Muscle of leg (tissue), 11 donors: ENCODE measurements around the gene GFY. TPM values are rescaled to one million over a fixed set of nuclear protein-coding genes. Genes with fewer than 3 reads are reported as not detected.
A peak's percentile ranks its signal among the peaks of the same experiment; 100 is the strongest.
"Not testable (repeated sequence)": the region's sequence is repeated elsewhere in the genome, so short reads cannot be mapped to it uniquely, and the experiment has no call there.

Experiments used
- DNase-seq: peaks from one replicate; pipeline ENCODE4 v3.0.0; 2013
- H3K27ac ChIP-seq: one replicate; pipeline ENCODE4 v1.5.1; 2013; ENCODE audit warnings: mild to moderate bottlenecking, low read length, control low read depth
- H3K27me3 ChIP-seq: one replicate; pipeline ENCODE4 v1.6.1; 2013; ENCODE audit warnings: low read length; ENCODE audit not compliant: control insufficient read depth, insufficient read depth
- H3K36me3 ChIP-seq: one replicate; pipeline ENCODE4 v1.6.1; 2013; ENCODE audit warnings: low read length; ENCODE audit not compliant: control insufficient read depth, insufficient read depth
- H3K4me1 ChIP-seq: one replicate; pipeline ENCODE4 v1.6.1; 2013; ENCODE audit warnings: low read length; ENCODE audit not compliant: control insufficient read depth, insufficient read depth
- H3K4me3 ChIP-seq: one replicate; pipeline ENCODE4 v1.5.1; 2013; ENCODE audit warnings: low read length, control low read depth
- H3K9me3 ChIP-seq: replicated peaks from 2 replicates; pipeline ENCODE4 v1.6.1; 2013; ENCODE audit warnings: low read depth, low read length; ENCODE audit not compliant: control insufficient read depth
- WGBS: methylation state at CpG from one replicate; pipeline ENCODE4 v1.1.5; 2013; ENCODE audit warnings: missing lambda C conversion rate; ENCODE audit not compliant: insufficient coverage; 5-methylcytosine and 5-hydroxymethylcytosine counted together
- polyA plus RNA-seq, 8 donors: library from polyadenylated mRNA; unstranded; fragments of 120-200 nt; gene quantifications; one replicate each; pipeline versions ENCODE4 v1.2.1 to v1.2.3, GENCODE V29; 2013; ENCODE audit warnings: inconsistent platforms in 1 of 8, low replicate concordance in 1 of 8; ENCODE audit not compliant: insufficient read length in 8 of 8, insufficient read depth in 1 of 8
- total RNA-seq: library from RNA; stranded (reverse); fragments of 120-200 nt; gene quantifications from one replicate; pipeline ENCODE4 v1.2.4, GENCODE V29; 2013

Gene GFY
- total and polyA plus RNA-seq, 9 donors = not detected

DNA sequence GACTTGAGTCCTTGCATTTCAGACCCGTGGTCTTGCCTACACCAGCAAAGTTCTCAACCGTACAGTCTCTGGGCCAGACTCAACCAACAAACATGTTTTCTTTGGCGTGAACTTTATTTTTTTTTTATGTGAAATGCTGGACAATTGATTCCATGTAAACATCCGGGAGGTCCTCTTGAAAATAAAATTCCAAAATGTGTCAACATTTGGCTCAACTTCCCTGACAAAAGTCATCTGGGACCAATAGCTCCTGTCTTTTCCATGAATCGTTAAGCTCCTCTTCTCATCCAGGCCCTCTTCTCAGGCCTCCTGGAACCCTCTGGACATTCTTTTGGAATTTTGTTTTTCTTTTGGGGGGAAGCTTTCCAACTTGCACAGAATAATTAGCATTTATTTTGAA, 30.6 kb downstream of the GFY start:
- H3K36me3 ChIP-seq = peaks cover 16% of the 10 kb centered on the region
- DNase-seq = peak; percentile 96
- WGBS = 0% methylated on average over 1 of the region's 5 CpGs
- no peak overlapping the region for H3K4me3 ChIP-seq
- peak overlapping the region; percentile 88 for H3K27ac ChIP-seq
- peaks cover 27% of the 10 kb centered on the region for H3K4me1 ChIP-seq
- no peaks in the 10 kb centered on the region for H3K27me3 ChIP-seq
- H3K9me3 ChIP-seq = no peaks in the 10 kb centered on the region

DNA sequence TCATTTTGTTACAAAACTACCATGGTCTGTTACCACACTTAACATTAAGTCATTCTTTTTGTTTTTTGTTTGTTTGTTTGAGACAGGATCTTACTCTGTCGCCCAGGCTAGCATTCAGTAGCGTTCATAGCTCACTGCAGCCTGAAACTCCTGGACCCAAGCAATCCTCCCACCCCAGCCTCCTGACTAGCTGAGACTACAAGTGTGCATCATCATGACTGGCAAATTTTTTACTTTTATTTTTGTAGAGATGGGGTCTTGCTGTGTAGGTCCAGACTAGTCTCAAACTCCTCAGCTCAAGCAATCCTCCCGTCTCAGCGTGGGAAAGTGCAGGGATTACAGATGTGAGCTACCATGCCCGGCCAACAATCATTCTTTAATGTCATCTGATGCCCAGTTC, 31.1 kb downstream of the GFY start:
- Histone ChIP-seq H3K36me3 (peaks cover 17% of the 10 kb centered on the region), H3K27ac (peak overlapping the region; percentile 88), H3K4me3 (no peak overlapping the region), H3K4me1 (peaks cover 27% of the 10 kb centered on the region), H3K9me3 (no peaks in the 10 kb centered on the region), H3K27me3 (no peaks in the 10 kb centered on the region)
- WGBS = 49% methylated on average over 3 of the region's 5 CpGs
- DNase-seq = peak; percentile 61

- Histone ChIP-seq H3K36me3 (peaks cover 22% of the 10 kb centered on the region), H3K4me1 (peaks cover 22% of the 10 kb centered on the region), H3K27me3 (no peaks in the 10 kb centered on the region), H3K9me3 (no peaks in the 10 kb centered on the region), H3K4me3 (no peak overlapping the region), H3K27ac (no peak overlapping the region)
- no peak for DNase-seq
- 86% methylated on average over 2 of the region's 5 CpGs for WGBS
These were observed 33.3 kb downstream of the GFY start for GRCh38 chr19:49458567-49458903.

DNA sequence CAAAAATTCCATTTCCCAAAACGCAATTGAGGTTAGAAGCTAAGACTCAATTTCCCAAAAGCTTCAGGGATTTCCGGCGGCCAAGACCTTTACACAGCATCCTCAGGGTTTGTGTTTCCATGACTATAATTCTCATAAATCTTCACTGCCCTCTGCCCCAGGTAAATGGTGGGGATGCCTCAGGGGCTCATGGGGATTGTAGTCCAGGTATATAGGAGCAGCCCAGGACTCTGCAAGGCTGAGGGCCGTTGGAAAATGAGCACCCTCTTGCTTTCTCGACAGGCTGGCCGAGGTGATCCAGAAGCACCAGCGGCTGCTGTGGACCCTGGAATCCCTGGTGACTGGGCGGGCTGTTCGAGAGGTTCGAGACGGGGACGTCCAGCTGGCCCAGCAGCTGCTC, 34.2 kb downstream of the GFY start:
- no peaks in the 10 kb centered on the region for H3K27me3 ChIP-seq
- peaks cover 14% of the 10 kb centered on the region for H3K4me1 ChIP-seq
- peaks cover 27% of the 10 kb centered on the region for H3K36me3 ChIP-seq
- WGBS = 81% methylated on average over 9 of the region's 12 CpGs
- no peaks in the 10 kb centered on the region for H3K9me3 ChIP-seq
- no peak overlapping the region for H3K27ac ChIP-seq
- no peak overlapping the region for H3K4me3 ChIP-seq
- DNase-seq = no peak

GRCh38 chr19:49461130-49461529, 35.9 kb downstream of the GFY start:
- not testable (repeated sequence) for H3K27ac ChIP-seq, H3K4me1 ChIP-seq, H3K9me3 ChIP-seq, DNase-seq, H3K4me3 ChIP-seq, H3K27me3 ChIP-seq
- peaks cover 41% of the 10 kb centered on the region for H3K36me3 ChIP-seq
- WGBS = 100% methylated on average over 1 of the region's 1 CpG

- Histone ChIP-seq H3K27ac (no peak overlapping the region), H3K9me3 (no peaks in the 10 kb centered on the region), H3K36me3 (peaks cover 44% of the 10 kb centered on the region), H3K4me1 (peaks cover 5% of the 10 kb centered on the region), H3K4me3 (no peak overlapping the region), H3K27me3 (no peaks in the 10 kb centered on the region)
- DNase-seq = no peak
- WGBS = 97% methylated on average over 31 of the region's 37 CpGs
These were observed 36.5 kb downstream of the GFY start for GRCh38 chr19:49461656-49462055.

DNA sequence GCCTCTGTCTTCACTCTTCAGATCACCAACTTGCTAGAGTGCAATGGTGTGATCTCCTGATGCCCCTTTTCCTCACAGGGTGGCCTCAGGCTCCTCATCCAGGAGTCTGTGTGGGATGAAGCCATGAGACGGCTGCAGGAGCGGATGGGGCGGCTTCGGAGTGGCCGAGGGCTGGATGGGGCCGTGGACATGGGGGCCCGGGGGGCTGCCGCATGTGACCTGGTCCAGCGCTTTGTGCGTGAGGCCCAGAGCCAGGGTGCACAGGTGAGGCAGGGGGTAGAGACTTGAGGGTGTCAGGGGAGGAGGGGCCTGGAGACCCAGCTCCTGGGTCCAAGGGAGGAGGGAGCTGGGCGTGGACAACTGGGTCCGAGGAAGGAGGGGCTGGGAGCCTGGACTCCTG, 37.3 kb downstream of the GFY start:
- no peak for DNase-seq
- Histone ChIP-seq H3K9me3 (no peaks in the 10 kb centered on the region), H3K4me1 (no peaks in the 10 kb centered on the region), H3K27me3 (no peaks in the 10 kb centered on the region), H3K36me3 (peaks cover 44% of the 10 kb centered on the region), H3K4me3 (no peak overlapping the region), H3K27ac (no peak overlapping the region)
- 87% methylated on average over 12 of the region's 12 CpGs for WGBS

DNA sequence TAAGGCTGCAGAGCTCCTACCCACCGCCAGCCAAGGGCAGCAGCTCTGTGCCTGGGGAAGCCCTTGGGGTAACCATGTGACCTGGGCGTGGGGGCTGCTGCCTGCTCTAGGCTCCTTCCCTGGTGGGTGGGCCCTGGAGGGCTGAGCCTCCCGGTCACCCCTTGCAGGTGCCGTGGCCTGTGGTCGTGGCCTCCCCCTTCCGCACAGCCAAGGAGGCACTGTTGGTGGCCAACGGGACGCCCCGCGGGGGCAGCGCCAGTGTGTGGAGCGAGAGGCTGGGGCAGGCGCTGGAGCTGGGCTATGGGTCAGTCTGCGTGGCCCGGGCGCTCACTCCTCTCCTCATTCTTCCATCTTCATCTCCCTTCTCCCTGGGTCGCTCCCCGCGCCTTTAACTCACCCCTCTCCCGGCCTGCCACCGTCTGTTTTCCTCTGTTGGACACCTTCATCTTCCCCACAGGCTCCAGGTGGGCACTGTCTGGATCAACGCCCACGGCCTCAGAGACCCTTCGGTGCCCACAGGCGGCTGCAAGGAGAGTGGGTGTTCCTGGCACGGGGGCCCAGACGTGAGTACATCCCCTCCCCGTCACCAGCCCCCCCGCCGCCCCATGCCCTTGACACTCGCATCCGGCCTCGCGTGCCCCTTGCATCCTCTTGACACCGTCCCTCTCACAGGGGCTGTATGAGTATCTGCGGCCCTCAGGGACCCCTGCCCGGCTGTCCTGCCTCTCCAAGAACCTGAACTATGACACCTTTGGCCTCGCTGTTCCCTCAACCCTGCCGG, 39.0 kb downstream of the GFY start:
- DNase-seq = no peak
- H3K27me3 ChIP-seq = no peaks in the 10 kb centered on the region
- peaks cover 11% of the 10 kb centered on the region for H3K4me1 ChIP-seq
- 91% methylated on average over 30 of the region's 39 CpGs for WGBS
- no peak overlapping the region for H3K27ac ChIP-seq
- peaks cover 45% of the 10 kb centered on the region for H3K36me3 ChIP-seq
- H3K4me3 ChIP-seq = no peak overlapping the region
- H3K9me3 ChIP-seq = no peaks in the 10 kb centered on the region

DNA sequence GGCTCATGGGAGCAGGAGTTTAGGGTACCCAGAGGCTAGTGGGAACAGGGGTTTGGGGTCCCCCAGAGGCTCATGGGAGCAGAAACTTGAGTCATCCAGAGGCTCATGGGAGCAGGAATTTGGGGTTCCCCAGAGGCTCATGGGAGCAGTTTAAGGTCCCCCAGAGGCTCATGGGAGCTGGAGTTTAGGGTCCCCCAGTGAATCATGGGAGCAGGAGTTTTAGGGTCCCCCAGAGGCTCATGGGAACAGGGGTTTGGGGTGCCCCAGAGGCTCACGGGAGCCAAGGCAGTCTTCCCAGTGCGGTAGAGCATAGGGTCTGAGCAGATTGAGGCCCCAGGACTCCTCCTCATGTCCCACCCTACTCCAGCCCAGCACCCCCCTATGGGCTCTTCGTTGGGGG, 40.2 kb downstream of the GFY start:
- Histone ChIP-seq H3K27me3 (no peaks in the 10 kb centered on the region), H3K36me3 (peaks cover 39% of the 10 kb centered on the region), H3K4me1 (peaks cover 20% of the 10 kb centered on the region), H3K27ac (no peak overlapping the region), H3K9me3 (no peaks in the 10 kb centered on the region), H3K4me3 (no peak overlapping the region)
- WGBS = 89% methylated on average over 3 of the region's 3 CpGs
- DNase-seq = no peak

- DNase-seq = no peak
- Histone ChIP-seq H3K36me3 (peaks cover 30% of the 10 kb centered on the region), H3K27ac (peak overlapping the region; percentile 74), H3K27me3 (no peaks in the 10 kb centered on the region), H3K9me3 (no peaks in the 10 kb centered on the region), H3K4me3 (no peak overlapping the region), H3K4me1 (peaks cover 20% of the 10 kb centered on the region)
- WGBS = 90% methylated on average over 17 of the region's 19 CpGs
These were observed 43.0 kb downstream of the GFY start for GRCh38 chr19:49468199-49468598.
